Measurements from ENCODE around the gene SETD6.
"Not testable (repeated sequence)": the region's sequence is repeated elsewhere in the genome, so short reads cannot be mapped to it uniquely, and the experiment has no call there.

Gene SETD6

GRCh38 chr16:58515125-58515870 lies at the start of gene SETD6:
Gene SETD6 (plus strand): TSS chr16:58515517. CDS start chr16:58515538, 21 bp downstream.
- DNase-seq = peak; percentile 55

- DNase-seq = no peak
Measured at GRCh38 chr16:58465817-58466216, 49.5 kb upstream of the SETD6 start.

- DNase-seq = no peak
Measured at GRCh38 chr16:58466396-58466795, 48.9 kb upstream of the SETD6 start.

DNA sequence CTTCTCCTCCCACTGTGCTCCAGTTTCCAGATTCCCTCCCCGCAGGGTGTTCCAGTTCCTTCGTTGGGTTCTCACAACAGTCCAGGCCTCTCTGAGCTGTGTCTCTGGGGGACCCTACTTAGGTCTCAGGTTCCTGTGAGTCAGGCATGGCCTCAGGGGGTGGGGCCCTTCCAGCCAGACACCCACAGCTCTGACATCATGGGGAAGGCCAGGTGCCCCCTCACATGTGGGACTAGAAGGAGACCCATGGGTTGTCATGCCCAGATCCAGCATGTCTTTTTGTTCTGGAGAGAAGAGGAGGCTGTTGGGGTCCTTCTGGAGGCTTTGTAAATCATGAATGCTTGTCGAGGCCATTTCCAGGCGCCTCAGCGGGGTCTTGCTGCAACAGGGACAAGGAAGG lies 47.4 kb upstream of the SETD6 start:
- DNase-seq = no peak

- no peak for DNase-seq
Measured at GRCh38 chr16:58471209-58471975, 43.9 kb upstream of the SETD6 start.

GRCh38 chr16:58472266-58472665 lies 43.1 kb upstream of the SETD6 start:
- DNase-seq = no peak

DNA sequence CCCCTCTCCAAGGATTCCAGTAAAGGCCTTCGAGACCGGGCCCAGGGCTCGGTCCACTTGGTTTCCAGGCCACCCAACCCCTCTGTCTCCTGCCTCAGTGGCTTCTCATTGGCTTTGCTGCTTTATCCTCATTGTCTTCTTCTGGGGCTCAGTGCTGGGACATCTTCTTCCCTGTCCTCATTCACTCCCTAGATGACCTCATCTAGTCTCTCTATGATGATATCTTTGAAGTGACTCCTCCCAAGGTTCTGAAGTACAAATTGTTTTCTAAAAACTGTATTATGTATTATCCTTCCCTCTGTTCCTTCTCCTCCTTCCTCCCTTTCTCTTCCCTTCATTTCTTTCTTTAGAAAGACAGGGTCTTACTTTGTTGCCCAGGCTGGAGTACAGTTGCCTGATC lies 42.5 kb upstream of the SETD6 start:
- no peak for DNase-seq

DNA sequence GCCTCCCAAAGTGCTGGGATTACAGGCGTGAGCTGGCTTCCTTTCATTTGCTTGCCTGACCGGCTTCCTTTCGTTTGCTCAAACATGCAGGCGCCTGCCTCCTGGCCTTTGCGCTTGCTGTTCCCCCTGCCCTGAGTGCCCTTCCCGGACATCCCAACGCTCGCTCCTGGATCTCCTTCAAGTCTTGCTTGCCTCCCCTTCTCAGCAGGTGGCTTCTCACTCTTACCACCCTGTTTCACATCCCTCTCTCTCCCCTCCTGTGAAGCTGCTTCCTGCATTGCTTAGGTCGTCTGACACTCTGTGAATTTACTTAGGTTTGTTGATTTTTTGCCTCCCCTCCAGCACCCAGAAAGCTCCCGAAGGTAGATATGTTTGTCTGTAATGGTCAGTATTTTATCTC lies 41.0 kb upstream of the SETD6 start:
- no peak for DNase-seq

- DNase-seq = no peak
Measured at GRCh38 chr16:58475091-58475619, 40.2 kb upstream of the SETD6 start.

- DNase-seq = no peak
Measured at GRCh38 chr16:58476791-58477190, 38.5 kb upstream of the SETD6 start.

DNA sequence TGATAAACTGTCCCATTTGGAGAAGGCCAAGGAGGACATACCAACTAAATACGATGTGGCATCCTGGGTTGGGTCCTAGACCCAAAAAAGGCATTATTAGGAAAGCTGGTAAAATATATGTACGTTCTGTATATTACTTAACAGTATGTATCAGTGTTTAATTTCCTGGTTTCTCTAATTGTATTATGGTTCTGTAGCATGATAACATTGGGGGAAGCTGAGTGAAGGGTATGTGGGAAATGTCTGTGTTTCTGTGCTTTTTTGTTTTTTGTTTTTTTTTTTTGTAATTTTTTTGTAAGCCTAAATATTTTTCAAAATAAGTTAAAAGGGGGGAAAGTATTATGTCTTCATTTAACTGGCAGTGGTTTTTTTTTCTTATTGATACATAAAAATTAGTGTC lies 36.9 kb upstream of the SETD6 start:
- DNase-seq = no peak

- no peak for DNase-seq
Measured at GRCh38 chr16:58481226-58481869, 34.0 kb upstream of the SETD6 start.

DNA sequence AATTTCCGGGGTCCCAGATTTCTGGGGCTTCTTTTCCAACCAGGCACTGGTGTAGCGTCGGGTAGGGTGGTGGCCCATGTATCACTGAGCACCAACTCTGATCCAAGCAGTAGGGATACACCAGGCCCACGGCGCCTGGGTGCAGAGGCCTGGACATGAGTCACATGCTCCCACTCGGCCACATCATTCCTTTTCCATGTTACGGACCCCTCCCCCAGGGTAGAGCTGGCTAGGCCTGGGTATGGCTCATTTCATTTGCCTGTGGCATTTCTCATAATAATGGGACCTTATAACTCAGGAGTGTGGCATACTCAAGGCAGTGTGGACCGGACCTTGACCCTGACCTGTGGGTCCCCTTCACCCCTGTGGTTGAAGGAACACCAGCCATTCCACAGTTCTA lies 33.4 kb upstream of the SETD6 start:
- DNase-seq = no peak

- no peak for DNase-seq
Measured at GRCh38 chr16:58485184-58485887, 30.0 kb upstream of the SETD6 start.

DNA sequence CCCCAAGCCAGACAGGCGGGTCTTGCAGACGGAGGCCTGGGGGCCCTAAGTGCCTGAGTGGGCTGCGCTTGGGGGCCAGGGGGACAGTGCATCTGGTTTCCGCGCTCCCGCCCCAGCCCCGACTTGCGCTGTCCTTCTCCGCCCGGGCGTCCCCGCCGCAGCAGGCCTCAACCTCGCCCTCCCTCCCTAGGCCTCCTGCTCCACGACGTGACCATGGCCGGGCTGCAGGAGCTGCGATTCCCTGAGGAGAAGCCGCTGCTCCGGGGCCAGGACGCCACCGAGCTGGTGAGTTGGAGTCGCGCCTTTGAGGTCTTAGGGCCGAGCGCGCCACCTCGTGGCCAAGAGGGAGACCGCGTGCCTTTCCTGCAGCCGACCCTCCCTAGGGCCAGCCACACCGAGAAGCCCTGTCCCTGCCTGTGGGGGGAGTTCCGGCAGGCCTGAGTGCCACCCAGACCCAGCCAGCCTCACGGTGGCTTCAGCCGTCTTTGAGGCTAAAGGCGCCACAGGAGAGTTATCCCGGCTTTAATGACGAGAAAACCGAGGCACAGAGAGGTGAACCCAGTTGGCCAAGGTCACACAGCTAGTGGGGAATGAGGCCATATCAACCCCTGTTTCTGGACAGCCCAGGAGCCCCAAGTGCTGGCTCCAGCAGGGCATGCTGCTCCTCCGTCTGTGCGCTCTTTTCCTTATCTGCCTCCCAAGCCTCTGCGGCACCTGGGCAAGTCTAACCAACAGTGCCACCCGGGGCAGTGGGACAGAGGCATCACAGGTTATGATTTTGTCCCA lies 27.6 kb upstream of the SETD6 start:
- DNase-seq = no peak

DNA sequence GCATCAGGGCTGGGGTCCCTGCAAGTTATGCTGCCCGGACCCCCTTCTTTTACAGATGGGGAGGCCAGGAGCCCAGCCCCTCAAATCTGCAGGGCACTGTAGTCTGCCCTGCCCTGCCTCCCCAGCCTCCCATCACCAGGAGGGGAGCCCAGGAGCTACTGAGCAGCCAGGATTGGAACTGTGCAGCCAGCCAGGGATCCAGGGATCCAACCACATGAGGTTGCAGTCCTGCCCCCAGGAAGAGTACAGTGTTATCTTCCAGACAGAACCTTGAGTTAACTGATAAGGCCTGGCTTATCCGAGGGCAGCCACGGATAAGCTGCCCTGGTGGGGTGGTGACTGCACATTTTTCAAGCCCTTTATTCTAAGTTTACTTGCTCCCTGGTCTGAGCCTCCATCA lies 26.8 kb upstream of the SETD6 start:
- no peak for DNase-seq

- no peak for DNase-seq
Measured at GRCh38 chr16:58490065-58490464, 25.3 kb upstream of the SETD6 start.

DNA sequence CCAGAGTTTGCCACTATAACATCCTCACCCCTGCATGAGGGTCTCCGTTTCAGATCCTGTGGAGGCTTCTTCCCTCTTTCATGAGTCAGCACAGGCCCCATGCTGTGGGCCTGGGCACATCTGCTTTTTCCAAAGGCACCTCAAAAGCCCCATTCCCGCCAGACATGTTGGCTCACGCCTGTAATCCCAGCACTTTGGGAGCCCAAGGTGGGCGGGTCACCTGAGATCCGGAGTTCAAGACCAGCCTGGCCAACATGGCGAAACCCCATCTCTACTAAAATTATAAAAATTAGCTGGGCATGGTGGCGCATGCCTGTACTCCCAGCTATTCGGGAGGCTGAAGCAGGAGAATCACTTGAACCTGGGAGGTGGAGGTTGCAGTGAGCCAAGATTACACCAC lies 24.8 kb upstream of the SETD6 start:
- not testable (repeated sequence) for DNase-seq

DNA sequence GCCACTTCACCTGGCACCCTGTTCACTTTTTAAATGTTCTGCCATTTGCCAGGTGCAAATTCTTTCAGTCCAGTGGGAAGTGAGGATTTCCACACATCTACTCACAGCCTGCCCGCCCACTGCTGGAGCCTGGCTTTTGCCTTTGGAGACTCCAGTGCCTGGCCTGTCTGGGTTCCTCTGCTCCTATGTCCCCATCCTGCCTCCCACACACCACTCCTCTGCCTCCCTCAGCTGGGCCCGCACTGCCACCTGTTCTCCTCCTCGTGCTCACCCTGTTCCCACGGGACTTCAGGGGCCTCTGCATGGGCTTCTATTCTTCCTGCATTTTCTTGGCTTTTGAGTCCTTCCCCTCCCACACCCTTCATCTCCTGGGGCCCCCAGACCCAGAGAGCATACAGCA lies 23.3 kb upstream of the SETD6 start:
- DNase-seq = no peak

DNA sequence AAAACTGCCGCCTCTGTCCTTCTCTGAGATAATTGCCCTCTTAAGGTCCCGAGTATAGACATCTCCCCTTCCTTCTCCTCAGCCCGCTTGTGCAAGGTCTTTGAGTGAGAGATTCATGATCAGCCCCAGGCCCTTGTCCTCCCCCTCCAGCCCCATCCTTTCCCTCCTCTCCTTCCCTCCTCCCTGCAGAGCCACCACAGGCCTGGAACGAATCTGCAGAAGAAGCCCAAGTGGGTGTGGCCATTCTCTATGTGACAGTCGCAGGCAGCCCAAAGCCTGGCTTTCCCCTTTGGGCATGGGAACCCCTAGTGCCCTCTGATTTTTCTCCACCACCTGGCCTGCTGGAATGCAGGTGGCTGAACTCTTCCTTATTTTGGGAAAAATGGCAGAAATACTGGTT lies 22.6 kb upstream of the SETD6 start:
- DNase-seq = no peak

- DNase-seq = no peak
Measured at GRCh38 chr16:58493756-58494431, 21.4 kb upstream of the SETD6 start.
